IMR-90 (cell line): ENCODE results near the gene RDH13. TPM values are rescaled to one million over a fixed set of nuclear protein-coding genes. Genes with fewer than 3 reads are reported as not detected.

Experiments used
- ATAC-seq: fragments of 200-7000 bp; cut with Tn5 transposase; 2 replicates; pipeline ENCODE4 v1.9.1; 2020; ENCODE audit warnings: low read depth, mild to moderate bottlenecking, moderate library complexity
- BruUV-seq: library from RNA; stranded (reverse); fragments of 400-500 nt; replicated peaks from 2 replicates; lab custom pipeline; 2021; lab: Mats Ljungman, UMichigan
- CTCF ChIA-PET: fragments of 300-600 bp; formaldehyde crosslinking; extraction: SDS; loops from one replicate; lab custom pipeline; 2021; ENCODE audit warnings: antibody characterized with exemption; lab: Yijun Ruan, JAX
- POLR2A ChIA-PET: fragments of 300-600 bp; sonication (Branson Sonifier 250); formaldehyde crosslinking; loops from one replicate; lab custom pipeline; 2022; ENCODE audit warnings: antibody characterized with exemption; ENCODE audit not compliant: unreplicated experiment; lab: Charles Lee
- DNase-seq: peaks from one replicate; pipeline ENCODE4 v3.0.0; 2013
- H2AFZ ChIP-seq: replicated peaks from 2 replicates; pipeline ENCODE3; 2013; ENCODE audit warnings: low read length, mild to moderate bottlenecking; ENCODE audit not compliant: poor library complexity
- H2AK5ac ChIP-seq: 2 replicates; pipeline ENCODE4 v1.6.1; 2013; ENCODE audit warnings: low read depth, low read length, inconsistent platforms
- H2AK9ac ChIP-seq: replicated peaks from 2 replicates; pipeline ENCODE3; 2013; ENCODE audit warnings: mild to moderate bottlenecking, low read depth, low read length, moderate library complexity; ENCODE audit not compliant: poor library complexity
- H2BK120ac ChIP-seq: 2 replicates; pipeline ENCODE4 v1.6.1; 2013; ENCODE audit warnings: low read depth, low read length, inconsistent platforms
- H2BK15ac ChIP-seq: 3 replicates; pipeline ENCODE4 v1.6.1; 2013; ENCODE audit warnings: low read depth, low read length, inconsistent platforms
- H2BK20ac ChIP-seq: 2 replicates; pipeline ENCODE4 v1.6.1; 2013; ENCODE audit warnings: low read depth, mild to moderate bottlenecking, inconsistent platforms, low read length, moderate library complexity
- H2BK5ac ChIP-seq: 2 replicates; pipeline ENCODE4 v1.6.1; 2013; ENCODE audit warnings: mild to moderate bottlenecking, low read depth, low read length, inconsistent platforms; ENCODE audit not compliant: poor library complexity, severe bottlenecking
- H3K14ac ChIP-seq: replicated peaks from 2 replicates; pipeline ENCODE4 v1.6.1; 2013; ENCODE audit warnings: low read depth, low read length, inconsistent platforms
- H3K18ac ChIP-seq: 2 replicates; pipeline ENCODE4 v1.6.1; 2013; ENCODE audit warnings: low read depth, low read length, control low read depth
- H3K23ac ChIP-seq: 2 replicates; pipeline ENCODE4 v1.6.1; 2013; ENCODE audit warnings: low read depth, low read length, inconsistent platforms
- H3K27ac ChIP-seq: 2 replicates; pipeline ENCODE4 v1.5.1; 2013; ENCODE audit warnings: mild to moderate bottlenecking, control low read depth, low read length; ENCODE audit not compliant: insufficient read depth
- H3K27me3 ChIP-seq: 2 replicates; pipeline ENCODE4 v1.6.1; 2013; ENCODE audit warnings: low read length; ENCODE audit not compliant: control insufficient read depth, insufficient read depth
- H3K36me3 ChIP-seq: 2 replicates; pipeline ENCODE4 v1.6.1; 2013; ENCODE audit warnings: low read length, mixed read lengths; ENCODE audit not compliant: control insufficient read depth, insufficient read depth
- H3K4ac ChIP-seq: 2 replicates; pipeline ENCODE4 v1.6.1; 2013; ENCODE audit warnings: low read depth, low read length, inconsistent platforms
- H3K4me1 ChIP-seq: 2 replicates; pipeline ENCODE4 v1.6.1; 2013; ENCODE audit warnings: low read length, mixed read lengths; ENCODE audit not compliant: control insufficient read depth, insufficient read depth
- H3K4me2 ChIP-seq: 2 replicates; pipeline ENCODE4 v1.6.1; 2013; ENCODE audit warnings: low read depth, mild to moderate bottlenecking, control low read depth, low read length, moderate library complexity
- H3K4me3 ChIP-seq: 2 replicates; pipeline ENCODE4 v1.5.1; 2013; ENCODE audit warnings: low read depth, mild to moderate bottlenecking, control low read depth, low read length, moderate library complexity; ENCODE audit not compliant: insufficient read depth
- H3K56ac ChIP-seq: 2 replicates; pipeline ENCODE4 v1.6.1; 2013; ENCODE audit warnings: low read length, inconsistent platforms; ENCODE audit not compliant: insufficient read depth; ENCODE audit errors: extremely low read depth
- H3K79me1 ChIP-seq, 2 experiments: 2 replicates each; pipeline ENCODE4 v1.6.1; 2013; ENCODE audit warnings: low read length in 2 of 2, inconsistent platforms in 1 of 2, low read depth in 1 of 2
- H3K9ac ChIP-seq: 2 replicates; pipeline ENCODE4 v1.6.1; 2013; ENCODE audit warnings: low read depth, low read length, control low read depth
- H3K9me1 ChIP-seq: 2 replicates; pipeline ENCODE4 v1.6.1; 2013; ENCODE audit warnings: low read length, inconsistent platforms; ENCODE audit not compliant: insufficient read depth
- H3K9me3 ChIP-seq: 2 replicates; pipeline ENCODE4 v1.6.1; 2013; ENCODE audit warnings: low read length; ENCODE audit not compliant: control insufficient read depth, insufficient read depth
- H4K20me1 ChIP-seq: 2 replicates; pipeline ENCODE4 v1.6.1; 2013; ENCODE audit warnings: low read length, inconsistent platforms; ENCODE audit not compliant: insufficient read depth
- H4K5ac ChIP-seq: 2 replicates; pipeline ENCODE4 v1.6.1; 2013; ENCODE audit warnings: mild to moderate bottlenecking, low read depth, low read length, control low read depth
- H4K8ac ChIP-seq, 2 experiments: 2 replicates each; pipeline ENCODE4 v1.6.1; 2013; ENCODE audit warnings: low read depth in 2 of 2, low read length in 2 of 2, control low read depth in 1 of 2, inconsistent platforms in 1 of 2
- H4K91ac ChIP-seq: 2 replicates; pipeline ENCODE4 v1.6.1; 2013; ENCODE audit warnings: low read depth, low read length, inconsistent platforms; ENCODE audit not compliant: insufficient read depth
- CHD1 ChIP-seq: IDR thresholded peaks from 2 replicates; pipeline ENCODE4 v1.6.1; 2012; ENCODE audit warnings: low read depth, low read length, improper control_type of control experiment
- FOS ChIP-seq: fragments of 150-350 bp; IDR thresholded peaks from 2 replicates; pipeline ENCODE4 v1.6.1; 2016; ENCODE audit warnings: low read depth, low read length
- MAZ ChIP-seq: IDR thresholded peaks from 2 replicates; pipeline ENCODE4 v1.6.1; 2012; ENCODE audit warnings: low read depth, mild to moderate bottlenecking, low read length, improper control_type of control experiment, moderate library complexity, borderline replicate concordance
- MXI1 ChIP-seq: IDR thresholded peaks from 2 replicates; pipeline ENCODE4 v1.6.1; 2012; ENCODE audit warnings: low read depth, mild to moderate bottlenecking, low read length, moderate library complexity, borderline replicate concordance
- NFE2L2 ChIP-seq: fragments of 150-350 bp; IDR thresholded peaks from 2 replicates; pipeline ENCODE4 v1.6.1; 2016; ENCODE audit warnings: low read depth, mild to moderate bottlenecking, low read length
- POLR2A ChIP-seq: IDR thresholded peaks from 2 replicates; pipeline ENCODE4 v1.6.1; 2012; ENCODE audit warnings: mild to moderate bottlenecking, low read depth, low read length
- RAD21 ChIP-seq: IDR thresholded peaks from 2 replicates; pipeline ENCODE4 v1.6.1; 2012; ENCODE audit warnings: low read length, improper control_type of control experiment
- RFX5 ChIP-seq: IDR thresholded peaks from 2 replicates; pipeline ENCODE4 v1.8.0; 2012; ENCODE audit warnings: low read depth, mild to moderate bottlenecking, low read length, moderate library complexity
- SMC3 ChIP-seq: fragments of 150-350 bp; IDR thresholded peaks from 2 replicates; pipeline ENCODE4 v1.6.1; 2016; ENCODE audit warnings: low read depth, mild to moderate bottlenecking, antibody characterized with exemption, low read length, moderate library complexity
- WGBS, 2 experiments: methylation state at CpG; one replicate each; pipeline versions ENCODE4 v1.1.5 to v1.1.7; 2013; ENCODE audit warnings: missing lambda C conversion rate in 2 of 2; ENCODE audit not compliant: insufficient read length in 1 of 2; ENCODE audit errors: extremely low coverage in 2 of 2; 5-methylcytosine and 5-hydroxymethylcytosine counted together
- dilution Hi-C: fragments of 300-500 bp; cut with HindIII; formaldehyde crosslinking; loops from one replicate; pipeline ENCODE4 v1.14.3; 2018; ENCODE audit warnings: low sequenced_read_pairs; ENCODE audit not compliant: unreplicated experiment
- in situ Hi-C: fragments of 300-500 bp; cut with MboI; formaldehyde crosslinking; loops from 3 replicates; pipeline ENCODE4 v1.14.3; 2019; ENCODE audit warnings: low sequenced_read_pairs, inconsistent platforms, mixed read lengths
- intact Hi-C: fragments of 100-400 bp; cut with micrococcal nuclease; formaldehyde crosslinking; loops from 2 replicates; pipeline ENCODE4 v1.10.0; 2022
- polyA plus RNA-seq, 3 experiments: library from polyadenylated mRNA; depleted of rRNA; stranded (reverse); fragments of >200 nt; gene quantifications; 2 replicates each; pipeline ENCODE4 v1.2.3, GENCODE V29; 2012; ENCODE audit warnings: low replicate concordance in 1 of 3
- total RNA-seq: library from RNA; depleted of rRNA; stranded (reverse); fragments of >200 nt; gene quantifications from 2 replicates; pipeline ENCODE4 v1.2.3, GENCODE V29; 2012
- TF ChIP-seq, protein P1 (sequence below): fragments of 150-350 bp; IDR thresholded peaks from 2 replicates; pipeline ENCODE4 v1.6.1; 2017; ENCODE audit warnings: mild to moderate bottlenecking, antibody characterized with exemption, low read length, low read depth
- TF ChIP-seq, protein P2 (sequence below): conservative IDR thresholded peaks from 2 replicates; pipeline ENCODE4 v1.5.1; 2012; ENCODE audit warnings: mild to moderate bottlenecking, low read depth, low read length, improper control_type of control experiment

RDH13 gene
- total and polyA plus RNA-seq, 2 of the 4 experiments (the other 2 are of a cell fraction), result 7.5 to 7.8 TPM

DNA sequence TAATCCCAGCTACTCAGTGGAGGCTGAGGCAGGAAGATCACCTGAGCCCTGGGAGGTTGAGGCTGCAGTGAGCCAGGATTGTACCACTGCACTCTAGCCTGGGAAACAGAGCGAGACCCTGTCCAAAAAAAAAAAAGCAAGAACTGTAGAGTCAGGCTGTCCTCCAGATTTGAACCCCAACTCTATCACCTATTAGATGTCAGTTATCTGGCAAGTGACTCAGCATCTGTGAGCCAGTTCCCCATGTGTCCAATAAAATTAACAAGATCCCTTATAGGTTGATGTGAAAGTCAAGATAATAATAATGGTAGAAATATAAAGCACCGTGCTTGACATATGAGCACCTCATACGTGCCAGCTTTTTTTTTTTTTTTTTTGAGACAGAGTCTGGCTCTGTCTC is 46.9 kb downstream of the RDH13 start:
- Histone ChIP-seq H4K20me1 (no peaks in the 10 kb centered on the region), H2BK15ac (no peak overlapping the region), H4K8ac (no peak overlapping the region), H3K18ac (no peak overlapping the region), H3K9ac (no peak overlapping the region), H4K91ac (no peak overlapping the region), H2BK5ac (no peak overlapping the region), H3K27me3 (no peaks in the 10 kb centered on the region), H3K9me1 (no peaks in the 10 kb centered on the region), H2BK20ac (no peak overlapping the region), H3K14ac (no peak overlapping the region), H3K56ac (no peak overlapping the region), H3K4me2 (no peak overlapping the region), H2AK5ac (no peak overlapping the region), H3K23ac (no peak overlapping the region), H4K5ac (no peak overlapping the region), H2AFZ (no peak overlapping the region), H3K4me1 (no peaks in the 10 kb centered on the region), H3K4me3 (no peak overlapping the region), H3K36me3 (no peaks in the 10 kb centered on the region), H3K4ac (no peak overlapping the region), H2BK120ac (no peak overlapping the region), H3K27ac (no peak overlapping the region), H3K79me1 (no peaks in the 10 kb centered on the region), H2AK9ac (no peak overlapping the region), H3K9me3 (peaks cover 7% of the 10 kb centered on the region; the same call in 1 of the 2 replicates)
- ChIA-PET CTCF (no interaction called here), POLR2A (no interaction called here)
- DNase-seq (no peak), ATAC-seq (no peak)
- WGBS, 2 experiments, result no CpG with 5 or more reads among the region's 3 CpGs
- no TSS peak for BruUV-seq
- intact Hi-C loops (no loop called here), in situ Hi-C loops (no loop called here), dilution Hi-C loops (no loop called here)
- no peak for TF ChIP-seq CHD1
- TF ChIP-seq, protein P1, sequence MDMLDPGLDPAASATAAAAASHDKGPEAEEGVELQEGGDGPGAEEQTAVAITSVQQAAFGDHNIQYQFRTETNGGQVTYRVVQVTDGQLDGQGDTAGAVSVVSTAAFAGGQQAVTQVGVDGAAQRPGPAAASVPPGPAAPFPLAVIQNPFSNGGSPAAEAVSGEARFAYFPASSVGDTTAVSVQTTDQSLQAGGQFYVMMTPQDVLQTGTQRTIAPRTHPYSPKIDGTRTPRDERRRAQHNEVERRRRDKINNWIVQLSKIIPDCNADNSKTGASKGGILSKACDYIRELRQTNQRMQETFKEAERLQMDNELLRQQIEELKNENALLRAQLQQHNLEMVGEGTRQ, result no peak
- no peak for TF ChIP-seq NFE2L2
- no peak for TF ChIP-seq FOS
- no peak for TF ChIP-seq RFX5
- TF ChIP-seq POLR2A, result no peak
- no peak for TF ChIP-seq MXI1
- TF ChIP-seq MAZ, result no peak
- TF ChIP-seq RAD21, result no peak
- TF ChIP-seq, protein P2, sequence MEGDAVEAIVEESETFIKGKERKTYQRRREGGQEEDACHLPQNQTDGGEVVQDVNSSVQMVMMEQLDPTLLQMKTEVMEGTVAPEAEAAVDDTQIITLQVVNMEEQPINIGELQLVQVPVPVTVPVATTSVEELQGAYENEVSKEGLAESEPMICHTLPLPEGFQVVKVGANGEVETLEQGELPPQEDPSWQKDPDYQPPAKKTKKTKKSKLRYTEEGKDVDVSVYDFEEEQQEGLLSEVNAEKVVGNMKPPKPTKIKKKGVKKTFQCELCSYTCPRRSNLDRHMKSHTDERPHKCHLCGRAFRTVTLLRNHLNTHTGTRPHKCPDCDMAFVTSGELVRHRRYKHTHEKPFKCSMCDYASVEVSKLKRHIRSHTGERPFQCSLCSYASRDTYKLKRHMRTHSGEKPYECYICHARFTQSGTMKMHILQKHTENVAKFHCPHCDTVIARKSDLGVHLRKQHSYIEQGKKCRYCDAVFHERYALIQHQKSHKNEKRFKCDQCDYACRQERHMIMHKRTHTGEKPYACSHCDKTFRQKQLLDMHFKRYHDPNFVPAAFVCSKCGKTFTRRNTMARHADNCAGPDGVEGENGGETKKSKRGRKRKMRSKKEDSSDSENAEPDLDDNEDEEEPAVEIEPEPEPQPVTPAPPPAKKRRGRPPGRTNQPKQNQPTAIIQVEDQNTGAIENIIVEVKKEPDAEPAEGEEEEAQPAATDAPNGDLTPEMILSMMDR, result no peak
- no peak for TF ChIP-seq SMC3
